HCT116 (cell line): ENCODE data around the gene VTN. TPM values are rescaled to one million over a fixed set of nuclear protein-coding genes. Genes with fewer than 3 reads are reported as not detected.

Experiments
- ATAC-seq: fragments of 200-7000 bp; cut with Tn5 transposase; 2 replicates; pipeline ENCODE4 v1.9.1; 2020; ENCODE audit warnings: mild to moderate bottlenecking, moderate library complexity
- BruUV-seq: library from RNA; stranded (reverse); fragments of 400-500 nt; replicated peaks from 2 replicates; lab custom pipeline; 2021; lab: Mats Ljungman, UMichigan
- CTCF ChIA-PET: fragments of 300-600 bp; sonication (Branson Sonifier 250); formaldehyde crosslinking; loops from one replicate; lab custom pipeline; 2021; ENCODE audit warnings: antibody characterized with exemption; lab: Charles Lee
- POLR2A ChIA-PET: fragments of 300-600, 350-600 bp; sonication (Branson Sonifier 250); formaldehyde crosslinking; loops from one replicate; lab custom pipeline; 2021; ENCODE audit warnings: antibody characterized with exemption; lab: Charles Lee
- RAD21 ChIA-PET, 2 experiments: fragments of 300-600 bp; sonication (Branson Sonifier 250); formaldehyde crosslinking; loops; one replicate each; lab custom pipeline; 2023; ENCODE audit warnings: low total read pairs in 2 of 2; ENCODE audit not compliant: uncharacterized antibody in 2 of 2, unreplicated experiment in 2 of 2, low non-redundant PET in 1 of 2; lab: Charles Lee
- DNase-seq: peaks from one replicate; pipeline ENCODE4 v3.0.0-alpha.2; 2010; ENCODE audit warnings: low read depth, low spot score
- H2AFZ ChIP-seq: fragments of 200-600 bp; shearing (Covaris generic), sonication (generic); 2 replicates; pipeline ENCODE4 v1.6.1; 2017; ENCODE audit warnings: low read depth, mixed run types, mixed read lengths, antibody characterized with exemption, low read length; ENCODE audit not compliant: poor library complexity, severe bottlenecking
- H3K27ac ChIP-seq: 2 replicates; pipeline ENCODE4 v1.5.1; 2012; ENCODE audit warnings: low read depth, low read length
- H3K27me3 ChIP-seq: fragments of 200-600 bp; sonication (generic); 2 replicates; pipeline ENCODE4 v1.6.1; 2016; ENCODE audit warnings: mixed run types, low read length, mixed read lengths; ENCODE audit not compliant: insufficient read depth
- H3K36me3 ChIP-seq, 2 experiments: fragments of 200-500 bp in 1 of 2; fragments of 200-600 bp in 1 of 2; sonication (Bioruptor generic) in 1 of 2; sonication (generic) in 1 of 2; 2 replicates each; pipeline versions ENCODE4 v1.5.1 to v1.6.1; 2014 to 2016; ENCODE audit warnings: low read length in 2 of 2, inconsistent platforms in 1 of 2, mixed read lengths in 1 of 2, mixed run types in 1 of 2; ENCODE audit not compliant: insufficient read depth in 2 of 2, control insufficient read depth in 1 of 2
- H3K4me1 ChIP-seq, 2 experiments: fragments of 200-600 bp in 1 of 2; sonication (generic) in 1 of 2; 2 replicates each; pipeline versions ENCODE4 v1.5.1 to v1.6.1; 2012 to 2017; ENCODE audit warnings: low read length in 2 of 2, inconsistent platforms in 1 of 2, mild to moderate bottlenecking in 1 of 2, mixed read lengths in 1 of 2, mixed run types in 1 of 2, moderate library complexity in 1 of 2; ENCODE audit not compliant: insufficient read depth in 2 of 2, control insufficient read depth in 1 of 2
- H3K4me2 ChIP-seq: fragments of 200-600 bp; sonication (generic); 2 replicates; pipeline ENCODE4 v1.6.1; 2017; ENCODE audit warnings: mixed run types, low read length, mixed read lengths
- H3K4me3 ChIP-seq, 2 experiments: fragments of 200-600 bp in 1 of 2; sonication (generic) in 1 of 2; replicated peaks in 1 of 2; 2 replicates each; pipeline ENCODE4 v1.5.1; 2011 to 2016; ENCODE audit warnings: low read length in 2 of 2, control low read depth in 1 of 2, low read depth in 1 of 2, mild to moderate bottlenecking in 1 of 2, mixed read lengths in 1 of 2, mixed run types in 1 of 2
- H3K79me2 ChIP-seq: fragments of 200-600 bp; sonication (generic); 2 replicates; pipeline ENCODE4 v1.6.1; 2017; ENCODE audit warnings: mild to moderate bottlenecking, mixed run types, low read length, moderate library complexity, mixed read lengths; ENCODE audit not compliant: insufficient read depth
- H3K9ac ChIP-seq: fragments of 200-600 bp; sonication (generic); 2 replicates; pipeline ENCODE4 v1.6.1; 2016; ENCODE audit warnings: low read length, mixed read lengths
- H3K9me2 ChIP-seq: fragments of 200-600 bp; sonication (generic), shearing (Covaris generic); 2 replicates; pipeline ENCODE4 v1.6.1; 2017; ENCODE audit warnings: mixed run types, mild to moderate bottlenecking, moderate library complexity; ENCODE audit not compliant: insufficient read depth
- H3K9me3 ChIP-seq, 2 experiments: fragments of 200-500 bp in 1 of 2; fragments of 200-600 bp in 1 of 2; sonication (Bioruptor generic) in 1 of 2; sonication (generic) in 1 of 2; 2 replicates each; pipeline ENCODE4 v1.6.1; 2014 to 2017; ENCODE audit warnings: low read length in 2 of 2, mixed read lengths in 2 of 2, inconsistent platforms in 1 of 2, low read depth in 1 of 2, mild to moderate bottlenecking in 1 of 2, mixed run types in 1 of 2, moderate library complexity in 1 of 2; ENCODE audit not compliant: control insufficient read depth in 1 of 2, insufficient read depth in 1 of 2
- H4K20me1 ChIP-seq: fragments of 200-600 bp; sonication (generic), shearing (Covaris generic); 2 replicates; pipeline ENCODE4 v1.6.1; 2017; ENCODE audit warnings: mixed run types, mild to moderate bottlenecking, moderate library complexity; ENCODE audit not compliant: insufficient read depth
- CBX3 ChIP-seq: IDR thresholded peaks from 2 replicates; pipeline ENCODE4 v1.6.1; 2012; ENCODE audit warnings: low read depth
- CEBPB ChIP-seq: IDR thresholded peaks from 2 replicates; pipeline ENCODE4 v1.6.1; 2012; ENCODE audit warnings: low read depth
- EZH2 ChIP-seq: fragments of 200-600 bp; sonication (generic); IDR thresholded peaks from 2 replicates; pipeline ENCODE4 v1.6.1; 2017; ENCODE audit warnings: antibody characterized with exemption, mixed run types
- FOSL1 ChIP-seq: IDR thresholded peaks from 2 replicates; pipeline ENCODE4 v1.6.1; 2012; ENCODE audit warnings: low read depth
- JUND ChIP-seq: IDR thresholded peaks from 2 replicates; pipeline ENCODE4 v1.6.1; 2012
- POLR2A ChIP-seq: IDR thresholded peaks from 2 replicates; pipeline ENCODE4 v1.7.0; 2011; ENCODE audit warnings: borderline replicate concordance; ENCODE audit not compliant: insufficient read depth, insufficient read length; ENCODE audit errors: extremely low read depth
- POLR2AphosphoS5 ChIP-seq: IDR thresholded peaks from 2 replicates; pipeline ENCODE4 v1.6.1; 2011; ENCODE audit warnings: mild to moderate bottlenecking, low read depth, low read length, moderate library complexity
- RAD21 ChIP-seq: IDR thresholded peaks from 2 replicates; pipeline ENCODE4 v1.6.1; 2012; ENCODE audit warnings: low read depth, mild to moderate bottlenecking
- YY1 ChIP-seq: IDR thresholded peaks from 2 replicates; pipeline ENCODE4 v1.6.1; 2011; ENCODE audit warnings: low read length, low read depth, moderate library complexity, mild to moderate bottlenecking; ENCODE audit not compliant: insufficient replicate concordance; ENCODE audit errors: extremely low read depth
- intact Hi-C: fragments of 100-400 bp; cut with micrococcal nuclease; formaldehyde crosslinking; loops from 2 replicates; pipeline ENCODE4 v1.10.0; 2022
- total RNA-seq: library from RNA; stranded (reverse); gene quantifications from one replicate; pipeline ENCODE4 v1.2.1, GENCODE V29; 2021; ENCODE audit not compliant: unreplicated experiment
- TF ChIP-seq, protein P1 (sequence below): IDR thresholded peaks from 2 replicates; pipeline ENCODE4 v1.6.1; 2012
- TF ChIP-seq, protein P2 (sequence below): IDR thresholded peaks from 2 replicates; pipeline ENCODE4 v1.6.1; 2012; ENCODE audit warnings: low read depth

VTN gene
- total RNA-seq, 1 experiment from 2014 or later: 1.5 TPM

DNA sequence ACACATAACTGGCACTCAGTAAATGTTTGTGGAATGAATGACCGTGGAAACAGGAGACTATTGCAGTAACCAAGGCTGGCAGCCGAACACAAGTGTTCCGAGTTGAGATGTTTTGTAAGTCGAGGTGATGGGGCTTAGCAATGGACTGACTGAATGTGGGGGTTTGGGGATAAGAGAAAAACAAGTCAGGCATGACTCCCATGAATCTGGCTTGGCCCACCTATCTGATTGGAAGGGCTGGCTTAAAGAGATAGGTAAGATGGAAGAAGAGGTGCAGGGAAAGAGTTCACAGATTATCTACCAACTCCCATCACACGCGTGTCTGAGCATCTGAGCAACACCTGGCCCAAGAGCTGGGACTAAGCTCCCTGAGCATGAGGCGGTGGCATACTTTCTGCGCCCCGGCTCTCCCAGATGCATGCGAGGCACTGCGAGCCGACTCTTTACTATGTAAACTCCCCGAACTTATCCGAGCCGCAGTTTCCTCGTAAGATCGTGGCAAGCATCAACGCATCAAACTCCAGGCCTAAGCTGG is 35.4 kb downstream of the VTN start:
- TSS peak; percentile 43 for BruUV-seq
- intact Hi-C loops: loop anchor here (1.0 to 5.0 kb wide), 2 partner anchors 15 to 102 kb away; partner anchors contain the start of gene TMEM97
- RAD21 ChIA-PET: interaction anchor here in 1 of 2 experiments (2.5 kb wide), 1 partner anchor 23 kb away, joined by 9 read pairs; the partner anchor contains the start of gene POLDIP2

More for the DNA sequence above, 35.4 kb downstream of the VTN start:
- H3K4me1 ChIP-seq: peaks cover 16 to 38% of the 10 kb centered on the region in 2 experiments
- peak overlapping the region; percentile 97 to 99 for H3K4me3 ChIP-seq
- H3K9me2 ChIP-seq: no peaks in the 10 kb centered on the region
- no peaks in the 10 kb centered on the region for H3K27me3 ChIP-seq
- ChIA-PET CTCF (interaction anchor here (0.7 to 1.9 kb wide), 4 partner anchors 15 to 83 kb away, joined by 3 to 11 read pairs (median 4); partner anchors contain the start of gene POLDIP2), POLR2A (interaction anchor here (1.1 to 2.0 kb wide), 4 partner anchors 9 to 21 kb away, joined by 6 to 26 read pairs (median 7); partner anchors contain the start of genes POLDIP2 and TMEM97)
- peak overlapping the region; percentile 81; the same call in 1 of the 2 replicates for H3K27ac ChIP-seq
- H2AFZ ChIP-seq: no peak overlapping the region
- ATAC-seq (no peak), DNase-seq (no peak)
- TF ChIP-seq FOSL1 (no peak), YY1 (no peak), RAD21 (no peak), CBX3 (no peak), EZH2 (no peak), POLR2A (no peak), POLR2AphosphoS5 (no peak), JUND (no peak), CEBPB (no peak)
- TF ChIP-seq, protein P1, sequence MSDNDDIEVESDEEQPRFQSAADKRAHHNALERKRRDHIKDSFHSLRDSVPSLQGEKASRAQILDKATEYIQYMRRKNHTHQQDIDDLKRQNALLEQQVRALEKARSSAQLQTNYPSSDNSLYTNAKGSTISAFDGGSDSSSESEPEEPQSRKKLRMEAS: no peak
- TF ChIP-seq, protein P2, sequence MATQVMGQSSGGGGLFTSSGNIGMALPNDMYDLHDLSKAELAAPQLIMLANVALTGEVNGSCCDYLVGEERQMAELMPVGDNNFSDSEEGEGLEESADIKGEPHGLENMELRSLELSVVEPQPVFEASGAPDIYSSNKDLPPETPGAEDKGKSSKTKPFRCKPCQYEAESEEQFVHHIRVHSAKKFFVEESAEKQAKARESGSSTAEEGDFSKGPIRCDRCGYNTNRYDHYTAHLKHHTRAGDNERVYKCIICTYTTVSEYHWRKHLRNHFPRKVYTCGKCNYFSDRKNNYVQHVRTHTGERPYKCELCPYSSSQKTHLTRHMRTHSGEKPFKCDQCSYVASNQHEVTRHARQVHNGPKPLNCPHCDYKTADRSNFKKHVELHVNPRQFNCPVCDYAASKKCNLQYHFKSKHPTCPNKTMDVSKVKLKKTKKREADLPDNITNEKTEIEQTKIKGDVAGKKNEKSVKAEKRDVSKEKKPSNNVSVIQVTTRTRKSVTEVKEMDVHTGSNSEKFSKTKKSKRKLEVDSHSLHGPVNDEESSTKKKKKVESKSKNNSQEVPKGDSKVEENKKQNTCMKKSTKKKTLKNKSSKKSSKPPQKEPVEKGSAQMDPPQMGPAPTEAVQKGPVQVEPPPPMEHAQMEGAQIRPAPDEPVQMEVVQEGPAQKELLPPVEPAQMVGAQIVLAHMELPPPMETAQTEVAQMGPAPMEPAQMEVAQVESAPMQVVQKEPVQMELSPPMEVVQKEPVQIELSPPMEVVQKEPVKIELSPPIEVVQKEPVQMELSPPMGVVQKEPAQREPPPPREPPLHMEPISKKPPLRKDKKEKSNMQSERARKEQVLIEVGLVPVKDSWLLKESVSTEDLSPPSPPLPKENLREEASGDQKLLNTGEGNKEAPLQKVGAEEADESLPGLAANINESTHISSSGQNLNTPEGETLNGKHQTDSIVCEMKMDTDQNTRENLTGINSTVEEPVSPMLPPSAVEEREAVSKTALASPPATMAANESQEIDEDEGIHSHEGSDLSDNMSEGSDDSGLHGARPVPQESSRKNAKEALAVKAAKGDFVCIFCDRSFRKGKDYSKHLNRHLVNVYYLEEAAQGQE: no peak
- H3K9me3 ChIP-seq: no peaks in the 10 kb centered on the region
- H3K4me2 ChIP-seq: peak overlapping the region; percentile 93
- peak overlapping the region; percentile 89 for H3K9ac ChIP-seq
- peaks cover 32% of the 10 kb centered on the region for H3K79me2 ChIP-seq
- peaks cover under 1 to 5% of the 10 kb centered on the region in 2 experiments; a peak in 3 of 4 replicates for H3K36me3 ChIP-seq
- no peaks in the 10 kb centered on the region for H4K20me1 ChIP-seq
